Activated T-helper 17 cell treated with anti-CD3 and anti-CD28 coated beads, Interleukin-2, amount 50 U/mL, for 72 hours (primary cell): ENCODE data around the gene DISP3. TPM values are rescaled to one million over a fixed set of nuclear protein-coding genes. Genes with fewer than 3 reads are reported as not detected.

Experiments
- ATAC-seq: fragments of 150-1000 bp; cut with Tn5 transposase; replicated peaks from 2 replicates; pipeline ENCODE4 v1.10.0; 2021; ENCODE audit warnings: mild to moderate bottlenecking, moderate library complexity
- H3K27ac Mint-ChIP-seq: one replicate; pipeline ENCODE4 v1.8.0; 2022; ENCODE audit warnings: mixed read lengths
- H3K27me3 Mint-ChIP-seq: one replicate; pipeline ENCODE4 v1.8.0; 2022; ENCODE audit warnings: mixed read lengths
- H3K36me3 Mint-ChIP-seq: one replicate; pipeline ENCODE4 v1.8.0; 2022; ENCODE audit warnings: low read depth, mild to moderate bottlenecking, mixed read lengths
- H3K4me1 Mint-ChIP-seq: one replicate; pipeline ENCODE4 v1.8.0; 2022; ENCODE audit warnings: mixed read lengths
- H3K4me3 Mint-ChIP-seq: one replicate; pipeline ENCODE4 v1.8.0; 2022; ENCODE audit warnings: mild to moderate bottlenecking, mixed read lengths
- H3K9me3 Mint-ChIP-seq: one replicate; pipeline ENCODE4 v1.8.0; 2022; ENCODE audit warnings: mixed read lengths
- total RNA-seq, 2 donors: library from RNA; stranded (reverse); gene quantifications; one replicate each; pipeline ENCODE4 v1.2.3, GENCODE V29; 2022

DISP3 gene
- total RNA-seq, 2 donors from 2014 or later = 0.56 to 1.8 TPM

- Mint-ChIP-seq H3K9me3 (peaks cover 15% of the 10 kb centered on the region), H3K4me3 (peak overlapping the region; percentile 54), H3K27me3 (peaks cover 27% of the 10 kb centered on the region), H3K4me1 (no peaks in the 10 kb centered on the region), H3K36me3 (peaks cover 10% of the 10 kb centered on the region), H3K27ac (no peak overlapping the region)
- ATAC-seq = no peak
Observed at GRCh38 chr1:11501906-11502485, 23.0 kb downstream of the DISP3 start.

GRCh38 chr1:11502516-11502915 is 23.6 kb downstream of the DISP3 start:
- Mint-ChIP-seq H3K36me3 (peaks cover 10% of the 10 kb centered on the region), H3K9me3 (peaks cover 15% of the 10 kb centered on the region), H3K4me3 (no peak overlapping the region), H3K27ac (no peak overlapping the region), H3K4me1 (no peaks in the 10 kb centered on the region), H3K27me3 (peaks cover 27% of the 10 kb centered on the region)
- no peak for ATAC-seq

GRCh38 chr1:11504599-11504998 is 25.6 kb downstream of the DISP3 start:
- Mint-ChIP-seq H3K27me3 (peaks cover 18% of the 10 kb centered on the region), H3K27ac (no peak overlapping the region), H3K9me3 (peaks cover 15% of the 10 kb centered on the region), H3K4me3 (no peak overlapping the region), H3K4me1 (no peaks in the 10 kb centered on the region), H3K36me3 (peaks cover 10% of the 10 kb centered on the region)
- no peak for ATAC-seq

GRCh38 chr1:11505591-11506538 is 26.9 kb downstream of the DISP3 start:
- no peak for ATAC-seq

GRCh38 chr1:11507309-11507708 is 28.4 kb downstream of the DISP3 start:
- Mint-ChIP-seq H3K9me3 (peaks cover 15% of the 10 kb centered on the region), H3K36me3 (peaks cover 6% of the 10 kb centered on the region), H3K4me1 (no peaks in the 10 kb centered on the region), H3K27ac (no peak overlapping the region), H3K4me3 (no peak overlapping the region), H3K27me3 (peaks cover 5% of the 10 kb centered on the region)
- ATAC-seq = no peak

More at GRCh38 chr1:11505591-11506538, 26.9 kb downstream of the DISP3 start:
- H3K27ac Mint-ChIP-seq = no peak overlapping the region
- H3K9me3 Mint-ChIP-seq = peaks cover 15% of the 10 kb centered on the region
- H3K36me3 Mint-ChIP-seq = peaks cover 10% of the 10 kb centered on the region
- H3K27me3 Mint-ChIP-seq = peaks cover 11% of the 10 kb centered on the region
- H3K4me3 Mint-ChIP-seq = no peak overlapping the region
- H3K4me1 Mint-ChIP-seq = no peaks in the 10 kb centered on the region

- H3K27me3 Mint-ChIP-seq = peaks cover 3% of the 10 kb centered on the region
- H3K4me1 Mint-ChIP-seq = no peaks in the 10 kb centered on the region
- no peak for ATAC-seq
- H3K9me3 Mint-ChIP-seq = no peaks in the 10 kb centered on the region
- H3K4me3 Mint-ChIP-seq = no peak overlapping the region
- no peak overlapping the region for H3K27ac Mint-ChIP-seq
- no peaks in the 10 kb centered on the region for H3K36me3 Mint-ChIP-seq
Observed at GRCh38 chr1:11513681-11514080, 34.7 kb downstream of the DISP3 start.

- H3K4me3 Mint-ChIP-seq = no peak overlapping the region
- H3K4me1 Mint-ChIP-seq = no peaks in the 10 kb centered on the region
- no peak for ATAC-seq
- H3K27me3 Mint-ChIP-seq = peaks cover 3% of the 10 kb centered on the region
- no peaks in the 10 kb centered on the region for H3K36me3 Mint-ChIP-seq
- H3K27ac Mint-ChIP-seq = no peak overlapping the region
- H3K9me3 Mint-ChIP-seq = no peaks in the 10 kb centered on the region
Observed at GRCh38 chr1:11514366-11514765, 35.4 kb downstream of the DISP3 start.

- H3K36me3 Mint-ChIP-seq = no peaks in the 10 kb centered on the region
- H3K4me1 Mint-ChIP-seq = no peaks in the 10 kb centered on the region
Observed at GRCh38 chr1:11515368-11516300, 36.7 kb downstream of the DISP3 start.

GRCh38 chr1:11516961-11517635 is 38.1 kb downstream of the DISP3 start:
- H3K4me3 Mint-ChIP-seq = no peak overlapping the region
- no peaks in the 10 kb centered on the region for H3K9me3 Mint-ChIP-seq
- no peaks in the 10 kb centered on the region for H3K36me3 Mint-ChIP-seq
- ATAC-seq = no peak
- peaks cover 3% of the 10 kb centered on the region for H3K27me3 Mint-ChIP-seq
- no peaks in the 10 kb centered on the region for H3K4me1 Mint-ChIP-seq
- H3K27ac Mint-ChIP-seq = no peak overlapping the region

More at GRCh38 chr1:11515368-11516300, 36.7 kb downstream of the DISP3 start:
- no peak overlapping the region for H3K4me3 Mint-ChIP-seq
- no peak overlapping the region for H3K27ac Mint-ChIP-seq
- H3K27me3 Mint-ChIP-seq = peaks cover 3% of the 10 kb centered on the region
- no peak for ATAC-seq
- H3K9me3 Mint-ChIP-seq = no peaks in the 10 kb centered on the region

GRCh38 chr1:11518016-11518701 is 39.2 kb downstream of the DISP3 start:
- H3K27ac Mint-ChIP-seq = no peak overlapping the region
- peaks cover 3% of the 10 kb centered on the region for H3K27me3 Mint-ChIP-seq
- H3K4me3 Mint-ChIP-seq = no peak overlapping the region
- no peaks in the 10 kb centered on the region for H3K36me3 Mint-ChIP-seq
- no peaks in the 10 kb centered on the region for H3K4me1 Mint-ChIP-seq
- no peak for ATAC-seq
- H3K9me3 Mint-ChIP-seq = no peaks in the 10 kb centered on the region

GRCh38 chr1:11518791-11519628 is 40.1 kb downstream of the DISP3 start:
- H3K36me3 Mint-ChIP-seq = no peaks in the 10 kb centered on the region
- H3K27me3 Mint-ChIP-seq = peaks cover 3% of the 10 kb centered on the region
- H3K4me1 Mint-ChIP-seq = no peaks in the 10 kb centered on the region
- ATAC-seq = no peak
- H3K9me3 Mint-ChIP-seq = no peaks in the 10 kb centered on the region
- H3K4me3 Mint-ChIP-seq = no peak overlapping the region
- H3K27ac Mint-ChIP-seq = no peak overlapping the region

- Mint-ChIP-seq H3K4me1 (no peaks in the 10 kb centered on the region), H3K4me3 (no peak overlapping the region), H3K27me3 (peaks cover 3% of the 10 kb centered on the region), H3K36me3 (no peaks in the 10 kb centered on the region), H3K9me3 (no peaks in the 10 kb centered on the region), H3K27ac (no peak overlapping the region)
- no peak for ATAC-seq
Observed at GRCh38 chr1:11519629-11520031, 40.7 kb downstream of the DISP3 start.
